Neural crest cell (in vitro differentiated cells): ENCODE measurements around the gene BABAM2. TPM values are rescaled to one million over a fixed set of nuclear protein-coding genes. Genes with fewer than 3 reads are reported as not detected.

Source experiments
- DNase-seq: peaks from one replicate; pipeline ENCODE4 v3.0.0; 2021; ENCODE audit warnings: low read depth, mixed read lengths, low spot score
- H3K27ac Mint-ChIP-seq: one replicate; pipeline ENCODE4 v1.8.0; 2021; ENCODE audit warnings: mild to moderate bottlenecking, mixed read lengths; ENCODE audit not compliant: unreplicated experiment
- H3K27me3 Mint-ChIP-seq: 2 replicates; pipeline ENCODE4 v1.8.0; 2021; ENCODE audit warnings: low read depth, mild to moderate bottlenecking, mixed read lengths
- H3K36me3 Mint-ChIP-seq: 2 replicates; pipeline ENCODE4 v1.8.0; 2021; ENCODE audit warnings: low read depth, mild to moderate bottlenecking, mixed read lengths
- H3K4me1 Mint-ChIP-seq: 2 replicates; pipeline ENCODE4 v1.8.0; 2021; ENCODE audit warnings: mixed read lengths
- H3K4me3 Mint-ChIP-seq: one replicate; pipeline ENCODE4 v1.8.0; 2021; ENCODE audit warnings: mild to moderate bottlenecking, mixed read lengths
- H3K9me3 Mint-ChIP-seq: 2 replicates; pipeline ENCODE4 v1.8.0; 2021; ENCODE audit warnings: mixed read lengths
- CTCF ChIP-seq: fragments of 200-600 bp; sonication (generic); conservative IDR thresholded peaks from 2 replicates; pipeline ENCODE4 v1.5.0; 2021; ENCODE audit warnings: antibody characterized with exemption, mild to moderate bottlenecking
- total RNA-seq: library from RNA; stranded (reverse); gene quantifications from 2 replicates; pipeline ENCODE4 v1.2.1, GENCODE V29; 2021

The BABAM2 gene
- total RNA-seq, 1 donor from 2014 or later, result 28.6 TPM

- Mint-ChIP-seq H3K4me1 (peaks cover 3% of the 10 kb centered on the region), H3K27me3 (no peaks in the 10 kb centered on the region), H3K27ac (no peak overlapping the region), H3K9me3 (no peaks in the 10 kb centered on the region), H3K4me3 (no peak overlapping the region), H3K36me3 (no peaks in the 10 kb centered on the region)
- TF ChIP-seq CTCF, result no peak
- DNase-seq, result no peak
Measured at GRCh38 chr2:28083476-28083875, 192.9 kb downstream of the BABAM2 start.

GRCh38 chr2:28084564-28084963, 194.0 kb downstream of the BABAM2 start:
- Mint-ChIP-seq H3K4me1 (peaks cover 3% of the 10 kb centered on the region), H3K9me3 (no peaks in the 10 kb centered on the region)

GRCh38 chr2:28085201-28085600, 194.7 kb downstream of the BABAM2 start:
- H3K36me3 Mint-ChIP-seq, result no peaks in the 10 kb centered on the region
- H3K4me3 Mint-ChIP-seq, result no peak overlapping the region
- no peak for TF ChIP-seq CTCF
- no peak for DNase-seq
- H3K27me3 Mint-ChIP-seq, result no peaks in the 10 kb centered on the region
- no peak overlapping the region for H3K27ac Mint-ChIP-seq
- H3K4me1 Mint-ChIP-seq, result peaks cover 3% of the 10 kb centered on the region
- no peaks in the 10 kb centered on the region for H3K9me3 Mint-ChIP-seq

More at GRCh38 chr2:28084564-28084963, 194.0 kb downstream of the BABAM2 start:
- Mint-ChIP-seq H3K36me3 (no peaks in the 10 kb centered on the region), H3K4me3 (no peak overlapping the region), H3K27me3 (no peaks in the 10 kb centered on the region), H3K27ac (no peak overlapping the region)
- no peak for TF ChIP-seq CTCF
- DNase-seq, result no peak

GRCh38 chr2:28086611-28087010, 196.1 kb downstream of the BABAM2 start:
- TF ChIP-seq CTCF, result no peak
- Mint-ChIP-seq H3K4me3 (no peak overlapping the region), H3K27me3 (no peaks in the 10 kb centered on the region), H3K36me3 (no peaks in the 10 kb centered on the region), H3K4me1 (peaks cover 3% of the 10 kb centered on the region), H3K27ac (no peak overlapping the region), H3K9me3 (no peaks in the 10 kb centered on the region)
- no peak for DNase-seq

- no peak overlapping the region for H3K27ac Mint-ChIP-seq
Measured at GRCh38 chr2:28088970-28089369, 198.4 kb downstream of the BABAM2 start.

More at GRCh38 chr2:28088970-28089369, 198.4 kb downstream of the BABAM2 start:
- no peak for DNase-seq
- Mint-ChIP-seq H3K4me3 (no peak overlapping the region), H3K9me3 (no peaks in the 10 kb centered on the region), H3K4me1 (no peaks in the 10 kb centered on the region), H3K36me3 (no peaks in the 10 kb centered on the region), H3K27me3 (no peaks in the 10 kb centered on the region)
- no peak for TF ChIP-seq CTCF
